ENCODE measurements around the gene VPS35L. TPM values are rescaled to one million over a fixed set of nuclear protein-coding genes. Genes with fewer than 3 reads are reported as not detected.

Gene VPS35L
- total RNA-seq, 1 experiment from 2014 or later, result 11.7 TPM

- TF ChIP-seq CTCF (conservative IDR thresholded peaks at IDR 0.05), result no peak
- Histone ChIP-seq H3K79me2 (ENCODE audit: low read depth) (no peaks in the 10 kb centered on the region), H3K4me1 (replicated peaks; ENCODE audit: insufficient read depth) (no peaks in the 10 kb centered on the region), H3K9me2 (ENCODE audit: insufficient read depth) (no peaks in the 10 kb centered on the region), H3K4me2 (no peak overlapping the region), H3K36me3 (ENCODE audit: low read depth) (peaks cover 5% of the 10 kb centered on the region; the same call in 1 of the 2 replicates), H3K27ac (no peak overlapping the region), H3K27me3 (ENCODE audit: insufficient read depth, low read depth) (no peaks in the 10 kb centered on the region), H2AFZ (no peak overlapping the region), H3F3A (ENCODE audit: insufficient read depth, low read depth) (no peaks in the 10 kb centered on the region), H3K9me3 (ENCODE audit: insufficient read depth, low read depth) (no peaks in the 10 kb centered on the region), H4K20me1 (ENCODE audit: insufficient read depth) (no peaks in the 10 kb centered on the region), H3K4me3 (no peak overlapping the region)
- ChIA-PET POLR2A (ENCODE audit: unreplicated experiment) (no interaction called here), CTCF (interaction anchor here (0.6 kb wide), 1 partner anchor 150 kb away, joined by 4 read pairs; no protein-coding TSS in a partner anchor)
- intact Hi-C loops (cut with micrococcal nuclease; ENCODE audit: unreplicated experiment), result no loop called here
- no peak for DNase-seq
- no TSS peak for BruUV-seq (replicated peaks)
These were observed 178.0 kb downstream of the VPS35L start for GRCh38 chr16:19733551-19733950.

GRCh38 chr16:19735074-19735867 is 179.8 kb downstream of the VPS35L start:
- ChIA-PET CTCF (no interaction called here), POLR2A (ENCODE audit: unreplicated experiment) (interaction anchor here (0.6 kb wide), 3 partner anchors 152 to 953 kb away, joined by 4 to 11 read pairs (median 6); no protein-coding TSS in a partner anchor)
- H2AFZ ChIP-seq, result no peak overlapping the region
- H3K27me3 ChIP-seq (ENCODE audit: insufficient read depth, low read depth), result no peaks in the 10 kb centered on the region
- H3K9me2 ChIP-seq (ENCODE audit: insufficient read depth), result no peaks in the 10 kb centered on the region
- peaks cover 5% of the 10 kb centered on the region; the same call in 1 of the 2 replicates for H3K36me3 ChIP-seq (ENCODE audit: low read depth)
- no peaks in the 10 kb centered on the region for H3K79me2 ChIP-seq (ENCODE audit: low read depth)
- H3F3A ChIP-seq (ENCODE audit: insufficient read depth, low read depth), result no peaks in the 10 kb centered on the region
- no TSS peak for BruUV-seq (replicated peaks)
- DNase-seq, result no peak
- no peak overlapping the region for H3K4me3 ChIP-seq
- intact Hi-C loops (cut with micrococcal nuclease; ENCODE audit: unreplicated experiment), result no loop called here
- H3K4me2 ChIP-seq, result no peak overlapping the region
- no peaks in the 10 kb centered on the region for H4K20me1 ChIP-seq (ENCODE audit: insufficient read depth)
- no peak for TF ChIP-seq CTCF (conservative IDR thresholded peaks at IDR 0.05)
- TF ChIP-seq EZH2 (IDR thresholded peaks at IDR 0.05; ENCODE audit: low read depth), result no peak
- no peaks in the 10 kb centered on the region for H3K9me3 ChIP-seq (ENCODE audit: insufficient read depth, low read depth)
- H3K4me1 ChIP-seq (replicated peaks; ENCODE audit: insufficient read depth), result no peaks in the 10 kb centered on the region
- H3K27ac ChIP-seq, result no peak overlapping the region

GRCh38 chr16:19737306-19738038 is 182.0 kb downstream of the VPS35L start:
- Histone ChIP-seq H2AFZ (no peak overlapping the region), H3K4me3 (no peak overlapping the region), H3K4me2 (no peak overlapping the region), H3K27me3 (ENCODE audit: insufficient read depth, low read depth) (no peaks in the 10 kb centered on the region), H4K20me1 (ENCODE audit: insufficient read depth) (no peaks in the 10 kb centered on the region), H3K9me2 (ENCODE audit: insufficient read depth) (no peaks in the 10 kb centered on the region), H3K36me3 (ENCODE audit: low read depth) (peaks cover 5% of the 10 kb centered on the region; the same call in 1 of the 2 replicates), H3K9me3 (ENCODE audit: insufficient read depth, low read depth) (no peaks in the 10 kb centered on the region), H3F3A (ENCODE audit: insufficient read depth, low read depth) (no peaks in the 10 kb centered on the region), H3K27ac (no peak overlapping the region), H3K4me1 (replicated peaks; ENCODE audit: insufficient read depth) (no peaks in the 10 kb centered on the region), H3K79me2 (ENCODE audit: low read depth) (no peaks in the 10 kb centered on the region)
- DNase-seq, result no peak
- TF ChIP-seq CTCF (conservative IDR thresholded peaks at IDR 0.05), result no peak
- CTCF ChIA-PET, result no interaction called here
- intact Hi-C loops (cut with micrococcal nuclease; ENCODE audit: unreplicated experiment), result no loop called here
- POLR2A ChIA-PET (ENCODE audit: unreplicated experiment), result no interaction called here
- BruUV-seq (replicated peaks), result no TSS peak
